Measurements from ENCODE around the gene ASGR2. TPM values are rescaled to one million over a fixed set of nuclear protein-coding genes. Genes with fewer than 3 reads are reported as not detected.

The ASGR2 gene
- total RNA-seq, 2 experiments from 2014 or later = not detected

- ChIA-PET CTCF (ENCODE audit: unreplicated experiment) (no interaction called here), POLR2A (no interaction called here)
- no peaks in the 10 kb centered on the region for H3K4me1 ChIP-seq (ENCODE audit: insufficient read depth, low read length, poor library complexity, severe bottlenecking)
- no peak overlapping the region for H3K27ac ChIP-seq (ENCODE audit: low read depth, low read length, poor library complexity, severe bottlenecking)
- no peak overlapping the region for H3K4me2 ChIP-seq (ENCODE audit: low read length)
- intact Hi-C loops (cut with micrococcal nuclease; ENCODE audit: unreplicated experiment) = no loop called here
- BruUV-seq (replicated peaks) = no TSS peak
- H3K9me3 ChIP-seq (ENCODE audit: low read length) = no peaks in the 10 kb centered on the region
- H2AFZ ChIP-seq (ENCODE audit: low read length) = no peak overlapping the region
- H4K20me1 ChIP-seq (ENCODE audit: insufficient read depth, low read length) = no peaks in the 10 kb centered on the region
- H3K79me2 ChIP-seq (ENCODE audit: insufficient read depth, low read depth, low read length) = no peaks in the 10 kb centered on the region
- H3K9me2 ChIP-seq (ENCODE audit: insufficient read depth, low read length) = no peaks in the 10 kb centered on the region
- no peaks in the 10 kb centered on the region for H3K36me3 ChIP-seq (ENCODE audit: insufficient read depth, low read length)
- no peak for DNase-seq (ENCODE audit: low spot score)
- TF ChIP-seq CTCF (conservative IDR thresholded peaks at IDR 0.05; ENCODE audit: low read length) = no peak
- no peak for TF ChIP-seq EZH2phosphoT487 (IDR thresholded peaks at IDR 0.05; ENCODE audit: borderline replicate concordance, low read depth, low read length)
- H3K4me3 ChIP-seq (ENCODE audit: low read depth, low read length, poor library complexity, severe bottlenecking) = no peak overlapping the region
These were observed 41.8 kb upstream of the ASGR2 start for GRCh38 chr17:7156342-7156940.

GRCh38 chr17:7147772-7148171 is 33.1 kb upstream of the ASGR2 start:
- ChIA-PET POLR2A (no interaction called here), CTCF (ENCODE audit: unreplicated experiment) (no interaction called here)
- DNase-seq (ENCODE audit: low spot score) = no peak
- Histone ChIP-seq H3K4me2 (ENCODE audit: low read length) (no peak overlapping the region), H3K36me3 (ENCODE audit: insufficient read depth, low read length) (no peaks in the 10 kb centered on the region), H3K9me3 (ENCODE audit: low read length) (no peaks in the 10 kb centered on the region), H3K4me1 (ENCODE audit: insufficient read depth, low read length, poor library complexity, severe bottlenecking) (no peaks in the 10 kb centered on the region), H3K4me3 (ENCODE audit: low read depth, low read length, poor library complexity, severe bottlenecking) (no peak overlapping the region), H3K9me2 (ENCODE audit: insufficient read depth, low read length) (no peaks in the 10 kb centered on the region), H3K27ac (ENCODE audit: low read depth, low read length, poor library complexity, severe bottlenecking) (no peak overlapping the region), H4K20me1 (ENCODE audit: insufficient read depth, low read length) (no peaks in the 10 kb centered on the region), H3K79me2 (ENCODE audit: insufficient read depth, low read depth, low read length) (no peaks in the 10 kb centered on the region), H2AFZ (ENCODE audit: low read length) (no peak overlapping the region)
- no TSS peak for BruUV-seq (replicated peaks)
- intact Hi-C loops (cut with micrococcal nuclease; ENCODE audit: unreplicated experiment) = no loop called here
- TF ChIP-seq CTCF (conservative IDR thresholded peaks at IDR 0.05; ENCODE audit: low read length) (peak; percentile 30; the same call in 1 of the 2 replicates), EZH2phosphoT487 (IDR thresholded peaks at IDR 0.05; ENCODE audit: borderline replicate concordance, low read depth, low read length) (no peak)

GRCh38 chr17:7146115-7146514 is 31.5 kb upstream of the ASGR2 start:
- no peak overlapping the region for H2AFZ ChIP-seq (ENCODE audit: low read length)
- CTCF ChIA-PET (ENCODE audit: unreplicated experiment) = no interaction called here
- no peaks in the 10 kb centered on the region for H4K20me1 ChIP-seq (ENCODE audit: insufficient read depth, low read length)

More at GRCh38 chr17:7146115-7146514, 31.5 kb upstream of the ASGR2 start:
- no peak overlapping the region for H3K4me2 ChIP-seq (ENCODE audit: low read length)
- no peaks in the 10 kb centered on the region for H3K4me1 ChIP-seq (ENCODE audit: insufficient read depth, low read length, poor library complexity, severe bottlenecking)
- DNase-seq (ENCODE audit: low spot score) = no peak
- no peaks in the 10 kb centered on the region for H3K9me2 ChIP-seq (ENCODE audit: insufficient read depth, low read length)
- H3K4me3 ChIP-seq (ENCODE audit: low read depth, low read length, poor library complexity, severe bottlenecking) = no peak overlapping the region
- H3K79me2 ChIP-seq (ENCODE audit: insufficient read depth, low read depth, low read length) = no peaks in the 10 kb centered on the region
- POLR2A ChIA-PET = interaction anchor here (0.6 kb wide), 1 partner anchor 21 kb away, joined by 3 read pairs; no protein-coding TSS in a partner anchor
- no TSS peak for BruUV-seq (replicated peaks)
- intact Hi-C loops (cut with micrococcal nuclease; ENCODE audit: unreplicated experiment) = no loop called here
- TF ChIP-seq CTCF (conservative IDR thresholded peaks at IDR 0.05; ENCODE audit: low read length) (no peak), EZH2phosphoT487 (IDR thresholded peaks at IDR 0.05; ENCODE audit: borderline replicate concordance, low read depth, low read length) (no peak)
- no peaks in the 10 kb centered on the region for H3K9me3 ChIP-seq (ENCODE audit: low read length)
- H3K27ac ChIP-seq (ENCODE audit: low read depth, low read length, poor library complexity, severe bottlenecking) = no peak overlapping the region
- H3K36me3 ChIP-seq (ENCODE audit: insufficient read depth, low read length) = no peaks in the 10 kb centered on the region
